Cardiac septum (tissue), 1 donor: ENCODE results near the gene PHIP. TPM values are rescaled to one million over a fixed set of nuclear protein-coding genes. Genes with fewer than 3 reads are reported as not detected.

Source experiments
- DNase-seq: peaks from one replicate; pipeline ENCODE4 v3.0.0-alpha.2; 2020; ENCODE audit warnings: low spot score
- intact Hi-C: fragments of 100-400 bp; cut with DNase I; formaldehyde crosslinking; loops from one replicate; pipeline ENCODE4 v1.14.0; 2022
- total RNA-seq: library from RNA; stranded (reverse); fragmentation: NEBNext Ultra II Directional; extraction: Animal tissue kit (Norgen Biotek cat#: 25700); gene quantifications from one replicate; pipeline ENCODE4 v1.2.1, GENCODE V29; 2021
- donor health status: DM: no; HTN: no; CAD: no.

Gene PHIP
- total RNA-seq, 1 donor from 2014 or later, result 16.8 TPM

GRCh38 chr6:79072640-79073181 lies 5.3 kb downstream of the PHIP start:
- DNase-seq, result no peak
- intact Hi-C loops, result no loop called here

GRCh38 chr6:79071547-79071946 lies 6.5 kb downstream of the PHIP start:
- intact Hi-C loops, result no loop called here
- DNase-seq, result no peak

GRCh38 chr6:79070206-79070825 lies 7.7 kb downstream of the PHIP start:
- intact Hi-C loops, result no loop called here
- no peak for DNase-seq

- DNase-seq, result no peak
- intact Hi-C loops, result no loop called here
Measured at GRCh38 chr6:79066828-79067227, 11.2 kb downstream of the PHIP start.

- DNase-seq, result no peak
- intact Hi-C loops, result no loop called here
Measured at GRCh38 chr6:79066330-79066729, 11.7 kb downstream of the PHIP start.

GRCh38 chr6:79065232-79065631 lies 12.8 kb downstream of the PHIP start:
- intact Hi-C loops, result no loop called here
- no peak for DNase-seq

- intact Hi-C loops, result no loop called here
- no peak for DNase-seq
Measured at GRCh38 chr6:79064635-79065034, 13.4 kb downstream of the PHIP start.

- no peak for DNase-seq
- intact Hi-C loops, result no loop called here
Measured at GRCh38 chr6:79062708-79063107, 15.3 kb downstream of the PHIP start.

- intact Hi-C loops, result no loop called here
- no peak for DNase-seq
Measured at GRCh38 chr6:79057746-79058145, 20.3 kb downstream of the PHIP start.

GRCh38 chr6:79056226-79056625 lies 21.8 kb downstream of the PHIP start:
- DNase-seq, result no peak
- intact Hi-C loops, result no loop called here

GRCh38 chr6:79048611-79049010 lies 29.4 kb downstream of the PHIP start:
- intact Hi-C loops, result no loop called here

GRCh38 chr6:79047072-79047471 lies 31.0 kb downstream of the PHIP start:
- intact Hi-C loops, result no loop called here
- DNase-seq, result no peak

More at GRCh38 chr6:79048611-79049010, 29.4 kb downstream of the PHIP start:
- no peak for DNase-seq

GRCh38 chr6:79045966-79046365 lies 32.1 kb downstream of the PHIP start:
- intact Hi-C loops, result no loop called here
- DNase-seq, result no peak

- intact Hi-C loops, result no loop called here
- DNase-seq, result no peak
Measured at GRCh38 chr6:79042799-79043126, 35.3 kb downstream of the PHIP start.

- intact Hi-C loops, result no loop called here
- no peak for DNase-seq
Measured at GRCh38 chr6:79042088-79042798, 35.8 kb downstream of the PHIP start.

- intact Hi-C loops, result no loop called here
Measured at GRCh38 chr6:79040083-79040482, 38.0 kb downstream of the PHIP start.

GRCh38 chr6:79038061-79038460 lies 40.0 kb downstream of the PHIP start:
- intact Hi-C loops, result no loop called here
- DNase-seq, result no peak

More at GRCh38 chr6:79040083-79040482, 38.0 kb downstream of the PHIP start:
- DNase-seq, result no peak

- intact Hi-C loops, result no loop called here
- no peak for DNase-seq
Measured at GRCh38 chr6:79034865-79035264, 43.2 kb downstream of the PHIP start.

- intact Hi-C loops, result no loop called here
- no peak for DNase-seq
Measured at GRCh38 chr6:79033279-79033678, 44.8 kb downstream of the PHIP start.

GRCh38 chr6:79031821-79032590 lies 46.0 kb downstream of the PHIP start:
- intact Hi-C loops, result no loop called here
- DNase-seq, result no peak

GRCh38 chr6:79030511-79030910 lies 47.5 kb downstream of the PHIP start:
- DNase-seq, result no peak
- intact Hi-C loops, result no loop called here
